SH-SY5Y (cell line): ENCODE data around the gene ACOXL.

Source experiments
- GATA2 ChIP-seq: IDR thresholded peaks from 2 replicates; pipeline ENCODE4 v1.6.1; 2011; ENCODE audit warnings: mild to moderate bottlenecking, low read depth, low read length
- GATA3 ChIP-seq: IDR thresholded peaks from 2 replicates; pipeline ENCODE4 v1.6.1; 2011; ENCODE audit warnings: low read depth, mild to moderate bottlenecking, low read length, moderate library complexity

- no peak for TF ChIP-seq GATA2
- no peak for TF ChIP-seq GATA3
Measured at GRCh38 chr2:110812726-110813645, 80.6 kb downstream of the ACOXL start.
